A549 (cell line): ENCODE measurements around the gene CCDC85B.

ENCODE experiments used
- RFX5 ChIP-seq: fragments of 450-650 bp; IDR thresholded peaks from 2 replicates; pipeline ENCODE4 v1.7.1; 2014; ENCODE audit warnings: antibody characterized with exemption, mild to moderate bottlenecking, moderate library complexity
- USF2 ChIP-seq: fragments of 450-650 bp; IDR thresholded peaks from 2 replicates; pipeline ENCODE4 v1.6.1; 2014; ENCODE audit warnings: antibody characterized with exemption

GRCh38 chr11:65918211-65919140, 28.0 kb downstream of the CCDC85B start, which contains the start of gene C11orf68:
- no peak for TF ChIP-seq USF2
- no peak for TF ChIP-seq RFX5
